SK-N-SH (cell line): ENCODE measurements around the gene PGLYRP3. TPM values are rescaled to one million over a fixed set of nuclear protein-coding genes. Genes with fewer than 3 reads are reported as not detected.

Source experiments
- CTCF ChIA-PET: fragments of 300-600, 350-600 bp; formaldehyde crosslinking; extraction: SDS; loops from one replicate; lab custom pipeline; 2021; lab: Yijun Ruan, JAX
- POLR2A ChIA-PET: fragments of 350-600 bp; sonication (Branson Sonifier 250); formaldehyde crosslinking; extraction: SDS; loops from one replicate; lab custom pipeline; 2020; ENCODE audit warnings: antibody characterized with exemption, inconsistent platforms; lab: Yijun Ruan, JAX
- DNase-seq: peaks from one replicate; pipeline ENCODE4 v3.0.0; 2012
- H2AFZ ChIP-seq: fragments of 200-600 bp; sonication (generic); 2 replicates; pipeline ENCODE4 v1.8.1; 2016; ENCODE audit warnings: antibody characterized with exemption, mild to moderate bottlenecking, low read depth
- H3F3A ChIP-seq: fragments of 200-600 bp; sonication (generic); replicated peaks from 2 replicates; pipeline ENCODE3; 2016; ENCODE audit warnings: antibody characterized with exemption, mild to moderate bottlenecking; ENCODE audit not compliant: insufficient read depth
- H3K27ac ChIP-seq, 2 experiments: fragments of 200-500 bp in 1 of 2; fragments of 200-600 bp in 1 of 2; sonication (Bioruptor generic) in 1 of 2; sonication (generic), shearing (Covaris generic) in 1 of 2; 2 replicates each; pipeline versions ENCODE4 v1.5.1 to v1.6.1; 2014 to 2016; ENCODE audit warnings: low read depth in 2 of 2, inconsistent platforms in 1 of 2, low read length in 1 of 2, mild to moderate bottlenecking in 1 of 2, mixed read lengths in 1 of 2
- H3K27me3 ChIP-seq: fragments of 200-600 bp; sonication (generic), shearing (Covaris generic); 2 replicates; pipeline ENCODE4 v1.6.1; 2016; ENCODE audit warnings: mixed run types; ENCODE audit not compliant: insufficient read depth
- H3K36me3 ChIP-seq, 2 experiments: fragments of 200-500 bp in 1 of 2; fragments of 200-600 bp in 1 of 2; sonication (Bioruptor generic) in 1 of 2; sonication (generic) in 1 of 2; replicated peaks in 1 of 2; 2 replicates each; pipeline versions ENCODE3 to v1.5.1; 2014 to 2016; ENCODE audit warnings: low read length in 1 of 2, mild to moderate bottlenecking in 1 of 2; ENCODE audit not compliant: insufficient read depth in 2 of 2, control insufficient read depth in 1 of 2
- H3K4me1 ChIP-seq, 2 experiments: fragments of 200-500 bp in 1 of 2; fragments of 200-600 bp in 1 of 2; sonication (Bioruptor generic) in 1 of 2; sonication (generic), shearing (Covaris generic) in 1 of 2; 2 replicates each; pipeline versions ENCODE4 v1.5.1 to v1.6.1; 2014 to 2016; ENCODE audit warnings: low read depth in 1 of 2, low read length in 1 of 2, mixed run types in 1 of 2; ENCODE audit not compliant: insufficient read depth in 2 of 2, control insufficient read depth in 1 of 2
- H3K4me2 ChIP-seq: fragments of 200-600 bp; sonication (generic), shearing (Covaris generic); 2 replicates; pipeline ENCODE4 v1.6.1; 2017; ENCODE audit warnings: mixed run types
- H3K4me3 ChIP-seq, 2 experiments: fragments of 200-500 bp in 1 of 2; fragments of 200-600 bp in 1 of 2; sonication (Bioruptor generic) in 1 of 2; sonication (generic), shearing (Covaris generic) in 1 of 2; 2 replicates each; pipeline versions ENCODE4 v1.5.1 to v1.8.1; 2014 to 2016; ENCODE audit warnings: low read depth in 2 of 2, inconsistent platforms in 1 of 2, low read length in 1 of 2, mild to moderate bottlenecking in 1 of 2, mixed read lengths in 1 of 2, moderate library complexity in 1 of 2
- H3K79me2 ChIP-seq: fragments of 200-600 bp; sonication (generic); 2 replicates; pipeline ENCODE4 v1.8.1; 2017; ENCODE audit warnings: mild to moderate bottlenecking; ENCODE audit not compliant: insufficient read depth
- H3K9ac ChIP-seq: fragments of 200-600 bp; sonication (generic); 2 replicates; pipeline ENCODE4 v1.6.1; 2017; ENCODE audit warnings: mixed run types
- H3K9me2 ChIP-seq: fragments of 200-600 bp; sonication (generic); 2 replicates; pipeline ENCODE4 v1.6.1; 2017; ENCODE audit warnings: mixed run types
- H3K9me3 ChIP-seq: fragments of 200-600 bp; sonication (generic); 2 replicates; pipeline ENCODE4 v1.6.1; 2017; ENCODE audit warnings: mixed run types, mild to moderate bottlenecking, moderate library complexity
- H4K20me1 ChIP-seq: fragments of 200-600 bp; sonication (generic); 2 replicates; pipeline ENCODE4 v1.6.1; 2017; ENCODE audit warnings: mild to moderate bottlenecking, mixed run types; ENCODE audit not compliant: insufficient read depth
- CTCF ChIP-seq: fragments of 200-600 bp; sonication (generic); IDR thresholded peaks from 2 replicates; pipeline ENCODE4 v1.6.1; 2017; ENCODE audit warnings: antibody characterized with exemption, mild to moderate bottlenecking, moderate library complexity
- ELF1 ChIP-seq: IDR thresholded peaks from 2 replicates; pipeline ENCODE4 v1.4.0; 2012
- EZH2phosphoT487 ChIP-seq: fragments of 200-600 bp; sonication (generic); IDR thresholded peaks from 2 replicates; pipeline ENCODE4 v1.6.1; 2017; ENCODE audit warnings: low read depth, mixed run types, mild to moderate bottlenecking, antibody characterized with exemption, moderate library complexity, borderline replicate concordance
- FOXM1 ChIP-seq: IDR thresholded peaks from 2 replicates; pipeline ENCODE4 v1.4.0; 2012; ENCODE audit warnings: low read depth, mild to moderate bottlenecking
- GATA2 ChIP-seq: sonication (generic); formaldehyde crosslinking; IDR thresholded peaks from 2 replicates; pipeline ENCODE4 v1.5.0; 2020; ENCODE audit warnings: mild to moderate bottlenecking, missing genetic modification reagents
- MAX ChIP-seq: IDR thresholded peaks from 2 replicates; pipeline ENCODE4 v1.4.0; 2012; ENCODE audit warnings: low read depth
- MEF2A ChIP-seq: IDR thresholded peaks from 2 replicates; pipeline ENCODE4 v1.4.0; 2012; ENCODE audit warnings: low read depth, borderline replicate concordance
- NRF1 ChIP-seq: IDR thresholded peaks from 2 replicates; pipeline ENCODE4 v1.6.1; 2012; ENCODE audit warnings: low read depth, mild to moderate bottlenecking, low read length
- RCOR1 ChIP-seq: fragments of 150-350 bp; IDR thresholded peaks from 2 replicates; pipeline ENCODE4 v1.6.1; 2017; ENCODE audit warnings: antibody characterized with exemption, low read length
- RFX5 ChIP-seq: IDR thresholded peaks from 2 replicates; pipeline ENCODE4 v1.6.1; 2012; ENCODE audit warnings: mild to moderate bottlenecking, improper control_type of control experiment, low read length
- RXRA ChIP-seq: IDR thresholded peaks from 2 replicates; pipeline ENCODE4 v1.4.0; 2012; ENCODE audit warnings: low read depth, mild to moderate bottlenecking, borderline replicate concordance
- SIN3A ChIP-seq: IDR thresholded peaks from 2 replicates; pipeline ENCODE4 v1.6.1; 2012; ENCODE audit warnings: low read depth, mild to moderate bottlenecking, low read length, moderate library complexity, borderline replicate concordance
- SMC3 ChIP-seq: IDR thresholded peaks from 2 replicates; pipeline ENCODE4 v1.6.1; 2012; ENCODE audit warnings: low read depth, low read length, improper control_type of control experiment
- TAF1 ChIP-seq: IDR thresholded peaks from 2 replicates; pipeline ENCODE4 v1.6.1; 2012; ENCODE audit warnings: low read depth, mild to moderate bottlenecking, low read length, moderate library complexity, borderline replicate concordance
- TCF12 ChIP-seq: IDR thresholded peaks from 2 replicates; pipeline ENCODE4 v1.4.0; 2012
- USF2 ChIP-seq: fragments of 150-350 bp; IDR thresholded peaks from 2 replicates; pipeline ENCODE4 v1.6.1; 2017; ENCODE audit warnings: antibody characterized with exemption, low read length, low read depth, borderline replicate concordance
- ZBTB33 ChIP-seq: IDR thresholded peaks from 2 replicates; pipeline ENCODE4 v1.4.0; 2012; ENCODE audit warnings: low read depth, borderline replicate concordance
- WGBS: methylation state at CpG from one replicate; pipeline ENCODE4 v1.1.6; 2017; ENCODE audit warnings: low lambda C conversion rate; 5-methylcytosine and 5-hydroxymethylcytosine counted together
- polyA plus RNA-seq, 3 experiments: library from polyadenylated mRNA; depleted of rRNA; stranded (reverse); fragments of >200 nt; gene quantifications; 2 replicates each; pipeline ENCODE4 v1.2.3, GENCODE V29; 2012

Gene PGLYRP3
- polyA plus RNA-seq, 1 of the 3 experiments (the other 2 are of a cell fraction): not detected

GRCh38 chr1:153253693-153254092, 59.1 kb downstream of the PGLYRP3 start:
- H3F3A ChIP-seq: no peaks in the 10 kb centered on the region
- no peak overlapping the region for H2AFZ ChIP-seq
- no peaks in the 10 kb centered on the region for H4K20me1 ChIP-seq
- no peak for DNase-seq
- TF ChIP-seq MAX (no peak), TAF1 (no peak), GATA2 (CRISPR knock-in tag) (no peak), NRF1 (no peak), SMC3 (no peak), MEF2A (no peak), FOXM1 (no peak)
- no peaks in the 10 kb centered on the region for H3K4me1 ChIP-seq
- H3K4me3 ChIP-seq: no peak overlapping the region
- H3K9me2 ChIP-seq: no peaks in the 10 kb centered on the region
- ChIA-PET POLR2A (no interaction called here), CTCF (interaction anchor here (1.6 kb wide), 1 partner anchor 35 kb away, joined by 4 read pairs; no protein-coding TSS in a partner anchor)
- no peak overlapping the region for H3K4me2 ChIP-seq
- no peak overlapping the region for H3K9ac ChIP-seq
- 0% methylated on average over 1 of the region's 1 CpG for WGBS
- no peaks in the 10 kb centered on the region for H3K36me3 ChIP-seq
- no peak overlapping the region for H3K27ac ChIP-seq
- H3K9me3 ChIP-seq: no peaks in the 10 kb centered on the region
- no peaks in the 10 kb centered on the region for H3K79me2 ChIP-seq
- H3K27me3 ChIP-seq: no peaks in the 10 kb centered on the region

- CTCF ChIA-PET: interaction anchor here (1.2 to 1.6 kb wide), 2 partner anchors 23 to 36 kb away, joined by 3 to 4 read pairs; no protein-coding TSS in a partner anchor
Observed at GRCh38 chr1:153253076-153253475, 59.7 kb downstream of the PGLYRP3 start.

GRCh38 chr1:153251988-153252387, 60.8 kb downstream of the PGLYRP3 start:
- no peaks in the 10 kb centered on the region for H3K79me2 ChIP-seq
- 18% methylated on average over 4 of the region's 4 CpGs for WGBS
- H3K27ac ChIP-seq: no peak overlapping the region
- no peaks in the 10 kb centered on the region for H3K9me3 ChIP-seq
- H3F3A ChIP-seq: no peaks in the 10 kb centered on the region
- CTCF ChIA-PET: no interaction called here
- TF ChIP-seq MAX (no peak), TCF12 (no peak), ZBTB33 (no peak), CTCF (no peak), EZH2phosphoT487 (no peak), USF2 (no peak), SIN3A (no peak), ELF1 (no peak), RCOR1 (no peak), RXRA (no peak)
- no peaks in the 10 kb centered on the region for H3K9me2 ChIP-seq
- no peak overlapping the region for H3K9ac ChIP-seq
- no peak overlapping the region for H3K4me2 ChIP-seq
- no peaks in the 10 kb centered on the region for H3K36me3 ChIP-seq
- no peak overlapping the region for H3K4me3 ChIP-seq
- POLR2A ChIA-PET: no interaction called here
- no peak for DNase-seq
- H4K20me1 ChIP-seq: no peaks in the 10 kb centered on the region
- H3K27me3 ChIP-seq: no peaks in the 10 kb centered on the region
- no peaks in the 10 kb centered on the region for H3K4me1 ChIP-seq
- no peak overlapping the region for H2AFZ ChIP-seq

More at GRCh38 chr1:153253076-153253475, 59.7 kb downstream of the PGLYRP3 start:
- no peak overlapping the region for H3K4me3 ChIP-seq
- no peak overlapping the region for H2AFZ ChIP-seq
- WGBS: 0% methylated on average over 2 of the region's 2 CpGs
- DNase-seq: no peak
- H3K36me3 ChIP-seq: no peaks in the 10 kb centered on the region
- POLR2A ChIA-PET: no interaction called here
- TF ChIP-seq RFX5 (no peak), GATA2 (CRISPR knock-in tag) (no peak)
- H3K9me3 ChIP-seq: no peaks in the 10 kb centered on the region
- no peaks in the 10 kb centered on the region for H3K9me2 ChIP-seq
- H3K79me2 ChIP-seq: no peaks in the 10 kb centered on the region
- H3K4me2 ChIP-seq: no peak overlapping the region
- no peak overlapping the region for H3K9ac ChIP-seq
- H3K27ac ChIP-seq: no peak overlapping the region
- H3K4me1 ChIP-seq: no peaks in the 10 kb centered on the region
- no peaks in the 10 kb centered on the region for H3F3A ChIP-seq
- H4K20me1 ChIP-seq: no peaks in the 10 kb centered on the region
- no peaks in the 10 kb centered on the region for H3K27me3 ChIP-seq
